Spleen (tissue), 11 donors: ENCODE results near the gene ATP6V1G2. TPM values are rescaled to one million over a fixed set of nuclear protein-coding genes. Genes with fewer than 3 reads are reported as not detected.

ENCODE experiments used
- DNase-seq: peaks from one replicate; pipeline ENCODE4 v3.0.0-alpha.2; 2020
- H3K27ac ChIP-seq, 8 donors: fragments of 200-600 bp; sonication (generic) in 7 of 8; 1 replicate in 4 of 8; 2 replicates in 4 of 8; pipeline versions ENCODE4 v1.5.0 to v1.8.0; 2016 to 2021; ENCODE audit warnings: inconsistent platforms in 4 of 8, mild to moderate bottlenecking in 4 of 8, moderate library complexity in 1 of 8
- H3K27me3 ChIP-seq, 7 donors: fragments of 200-600 bp; sonication (generic) in 6 of 7; replicated peaks in 1 of 7; 1 replicate in 4 of 7; 2 replicates in 3 of 7; pipeline versions ENCODE4 v1.5.0 to v1.8.0; 2016 to 2021; ENCODE audit warnings: inconsistent platforms in 3 of 7, mild to moderate bottlenecking in 1 of 7
- H3K36me3 ChIP-seq, 6 donors: fragments of 200-600 bp; sonication (generic) in 5 of 6; 1 replicate in 4 of 6; 2 replicates in 2 of 6; pipeline versions ENCODE4 v1.5.0 to v1.8.0; 2016 to 2021; ENCODE audit warnings: inconsistent platforms in 2 of 6
- H3K4me1 ChIP-seq, 6 donors: fragments of 200-600 bp; sonication (generic) in 5 of 6; 1 replicate in 3 of 6; 2 replicates in 3 of 6; pipeline versions ENCODE4 v1.5.0 to v1.8.0; 2016 to 2021; ENCODE audit warnings: inconsistent platforms in 3 of 6
- H3K4me3 ChIP-seq, 8 donors: fragments of 200-600 bp; sonication (generic) in 7 of 8; 1 replicate in 4 of 8; 2 replicates in 4 of 8; pipeline versions ENCODE4 v1.5.0 to v1.8.0; 2016 to 2021; ENCODE audit warnings: inconsistent platforms in 4 of 8, mild to moderate bottlenecking in 4 of 8, moderate library complexity in 2 of 8
- H3K9me3 ChIP-seq, 8 donors: fragments of 200-600 bp; sonication (generic) in 7 of 8; 1 replicate in 4 of 8; 2 replicates in 4 of 8; pipeline versions ENCODE4 v1.5.0 to v1.8.0; 2016 to 2021; ENCODE audit warnings: inconsistent platforms in 4 of 8
- POLR2A ChIP-seq, 3 donors: fragments of 450-650 bp; IDR thresholded peaks; one replicate each; pipeline ENCODE4 v1.5.1; 2017; ENCODE audit warnings: antibody characterized with exemption in 3 of 3, mild to moderate bottlenecking in 1 of 3
- POLR2AphosphoS5 ChIP-seq, 3 donors: sonication (generic); formaldehyde crosslinking; IDR thresholded peaks; one replicate each; pipeline ENCODE4 v1.5.1; 2017; ENCODE audit warnings: antibody characterized with exemption in 3 of 3
- WGBS, 5 donors: extraction: QIAGEN DNeasy Blood & Tissue Kit in 3 of 5; methylation state at CpG; one replicate each; pipeline versions ENCODE4 v1.1.5 to v1.1.7; 2013 to 2018; 5-methylcytosine and 5-hydroxymethylcytosine counted together
- intact Hi-C: fragments of 100-400 bp; cut with DNase I; formaldehyde crosslinking; loops from one replicate; pipeline ENCODE4 v1.15.0; 2023; ENCODE audit warnings: low total_unique reads
- polyA plus RNA-seq, 3 donors: library from polyadenylated mRNA; stranded (reverse); fragments of 200-250 nt; gene quantifications; one replicate each; pipeline ENCODE4 v1.2.1, GENCODE V29; 2013
- total RNA-seq, 7 donors: library from RNA; depleted of rRNA in 3 of 7; stranded (reverse); fragments of >200 nt in 3 of 7; fragmentation: NEBNext Ultra II Directional in 4 of 7; extraction: Animal tissue kit (Norgen Biotek cat#: 25700) in 4 of 7; gene quantifications; one replicate each; pipeline versions ENCODE4 v1.1.0 to v1.2.1, GENCODE V29; 2016 to 2021
- TF ChIP-seq, protein P1 (sequence below), 11 experiments: fragments of 200-600 bp in 7 of 11; fragments of 450-650 bp in 4 of 11; sonication (generic) in 4 of 11; IDR thresholded peaks in 8 of 11; conservative IDR thresholded peaks in 3 of 11; 1 replicate in 7 of 11; 2 replicates in 4 of 11; pipeline versions ENCODE4 v1.4.0 to v1.8.0; 2016 to 2021; ENCODE audit warnings: antibody characterized with exemption in 11 of 11, inconsistent platforms in 4 of 11, mild to moderate bottlenecking in 1 of 11
- donor health status: healthy with polysubstance abuse.
- donor health status: DM: no; HTN: no; CAD: no; lungs with moderate emphysema.
- donor health status: DM: no; HTN: no; CAD: no.
- donor health status: Bipolar disorder and iron deficiency.
- donor health status: healthy.
- donor health status: DM: no; HTN: no; CAD: no.
- donor health status: DM: yes; HTN: yes; CAD: no.

ATP6V1G2 gene
- total and polyA plus RNA-seq, 10 donors: 1.9 to 3.7 (median 2.6) TPM

GRCh38 chr6:31560697-31561058, 14.3 kb upstream of the ATP6V1G2 start:
- no peak for TF ChIP-seq POLR2AphosphoS5 (IDR thresholded peaks at IDR 0.05)
- TF ChIP-seq, protein P1, sequence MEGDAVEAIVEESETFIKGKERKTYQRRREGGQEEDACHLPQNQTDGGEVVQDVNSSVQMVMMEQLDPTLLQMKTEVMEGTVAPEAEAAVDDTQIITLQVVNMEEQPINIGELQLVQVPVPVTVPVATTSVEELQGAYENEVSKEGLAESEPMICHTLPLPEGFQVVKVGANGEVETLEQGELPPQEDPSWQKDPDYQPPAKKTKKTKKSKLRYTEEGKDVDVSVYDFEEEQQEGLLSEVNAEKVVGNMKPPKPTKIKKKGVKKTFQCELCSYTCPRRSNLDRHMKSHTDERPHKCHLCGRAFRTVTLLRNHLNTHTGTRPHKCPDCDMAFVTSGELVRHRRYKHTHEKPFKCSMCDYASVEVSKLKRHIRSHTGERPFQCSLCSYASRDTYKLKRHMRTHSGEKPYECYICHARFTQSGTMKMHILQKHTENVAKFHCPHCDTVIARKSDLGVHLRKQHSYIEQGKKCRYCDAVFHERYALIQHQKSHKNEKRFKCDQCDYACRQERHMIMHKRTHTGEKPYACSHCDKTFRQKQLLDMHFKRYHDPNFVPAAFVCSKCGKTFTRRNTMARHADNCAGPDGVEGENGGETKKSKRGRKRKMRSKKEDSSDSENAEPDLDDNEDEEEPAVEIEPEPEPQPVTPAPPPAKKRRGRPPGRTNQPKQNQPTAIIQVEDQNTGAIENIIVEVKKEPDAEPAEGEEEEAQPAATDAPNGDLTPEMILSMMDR (IDR thresholded peaks at IDR 0.05 in 8 of 11, conservative IDR thresholded peaks at IDR 0.05 in 3 of 11): no peak
- TF ChIP-seq POLR2A (IDR thresholded peaks at IDR 0.05): no peak
- Histone ChIP-seq H3K36me3 (peaks cover 0 to 20% (median 0%) of the 10 kb centered on the region in 6 donors), H3K27me3 (no peaks in the 10 kb centered on the region), H3K4me3 (peak overlapping the region in 2 of 8 donors; percentile 26 to 64), H3K4me1 (peaks cover 75 to 100% (median 83%) of the 10 kb centered on the region in 6 donors), H3K9me3 (no peaks in the 10 kb centered on the region), H3K27ac (peak overlapping the region; percentile 75 to 92 (median 90))
- DNase-seq: no peak
- intact Hi-C loops: no loop called here

DNA sequence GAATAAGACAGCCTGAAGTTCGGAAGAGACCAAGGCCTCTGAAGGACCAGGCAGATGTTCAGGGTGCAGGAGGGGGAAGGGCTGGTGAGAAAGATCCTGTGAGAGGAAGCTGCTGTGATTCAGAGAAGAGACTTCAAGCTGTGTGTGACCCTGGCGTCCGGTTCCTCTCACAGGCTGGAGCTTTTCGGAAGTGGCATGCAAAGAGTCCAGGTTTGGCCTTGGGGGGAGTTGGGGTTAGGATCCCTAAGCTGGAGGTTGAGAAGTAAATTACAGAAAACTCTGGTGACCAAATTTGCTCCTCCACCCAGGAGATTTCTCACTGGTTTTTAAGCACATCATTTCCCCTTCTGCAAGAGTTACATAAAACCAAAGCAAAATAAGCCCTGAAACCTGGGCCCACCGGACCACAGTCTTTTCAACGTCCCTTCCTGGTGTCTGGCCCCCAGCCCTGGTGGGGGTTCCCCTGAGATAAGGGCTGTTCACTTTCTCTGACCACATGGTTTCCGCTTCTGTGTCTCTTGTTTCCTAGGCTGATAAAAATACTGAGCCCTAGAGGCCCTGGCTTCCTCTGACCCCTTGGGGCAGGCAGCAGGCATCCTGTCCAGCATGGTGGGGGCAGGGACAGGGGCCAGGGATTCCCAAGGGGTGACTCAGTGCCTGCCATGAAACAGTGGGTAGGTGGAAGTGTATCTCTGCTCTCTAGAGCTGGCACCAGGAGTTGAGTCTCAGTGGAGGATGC, 13.7 kb upstream of the ATP6V1G2 start:
- H3K9me3 ChIP-seq: no peaks in the 10 kb centered on the region
- peaks cover 76 to 99% (median 85%) of the 10 kb centered on the region in 6 donors for H3K4me1 ChIP-seq
- intact Hi-C loops: no loop called here
- peaks cover 0 to 20% (median 0%) of the 10 kb centered on the region in 6 donors for H3K36me3 ChIP-seq
- TF ChIP-seq POLR2A (IDR thresholded peaks at IDR 0.05): no peak
- TF ChIP-seq, protein P1 (IDR thresholded peaks at IDR 0.05 in 8 of 11, conservative IDR thresholded peaks at IDR 0.05 in 3 of 11): peak in 3 of 11 experiments; percentile 7 to 30 (median 22)
- TF ChIP-seq POLR2AphosphoS5 (IDR thresholded peaks at IDR 0.05): peak; percentile 72 to 93 (median 92)
- H3K27ac ChIP-seq: peak overlapping the region; percentile 75 to 92 (median 90)
- DNase-seq: peak; percentile 94
- WGBS, 5 donors: 2 to 14% (median 8%) methylated on average over 7 of the region's 7 CpGs
- peak overlapping the region in 7 of 8 donors; percentile 4 to 64 (median 26) for H3K4me3 ChIP-seq
- H3K27me3 ChIP-seq: no peaks in the 10 kb centered on the region

DNA sequence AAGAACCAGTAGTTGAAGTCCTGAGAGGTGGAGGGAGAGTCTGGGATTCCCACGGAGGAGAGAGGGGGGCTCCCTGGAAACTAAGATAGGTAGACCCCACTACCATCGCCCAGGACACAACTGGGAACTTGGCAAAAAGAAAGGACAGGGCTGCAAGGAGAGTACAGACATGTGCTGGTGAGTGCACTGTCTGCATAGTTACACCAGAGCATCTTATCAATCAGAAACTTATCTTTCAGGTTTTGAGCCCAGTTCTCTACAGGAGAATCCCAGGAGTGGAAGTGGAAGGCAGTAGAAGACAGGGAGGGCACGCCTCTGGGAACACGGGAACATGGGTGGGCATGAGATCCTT, 13.2 kb upstream of the ATP6V1G2 start:
- intact Hi-C loops: no loop called here
- Histone ChIP-seq H3K27me3 (no peaks in the 10 kb centered on the region), H3K4me3 (peak overlapping the region in 7 of 8 donors; percentile 1 to 64 (median 26)), H3K27ac (peak overlapping the region; percentile 75 to 92 (median 90)), H3K36me3 (peaks cover 0 to 20% (median 0%) of the 10 kb centered on the region in 6 donors), H3K9me3 (no peaks in the 10 kb centered on the region), H3K4me1 (peaks cover 76 to 99% (median 85%) of the 10 kb centered on the region in 6 donors)
- no peak for DNase-seq
- TF ChIP-seq, protein P1 (IDR thresholded peaks at IDR 0.05 in 8 of 11, conservative IDR thresholded peaks at IDR 0.05 in 3 of 11): no peak
- no peak for TF ChIP-seq POLR2A (IDR thresholded peaks at IDR 0.05)
- TF ChIP-seq POLR2AphosphoS5 (IDR thresholded peaks at IDR 0.05): no peak
- WGBS, 5 donors: 17 to 31% (median 20%) methylated on average over 4 of the region's 4 CpGs
